CD14-positive monocyte (primary cell): ENCODE data around the gene DPH7. TPM values are rescaled to one million over a fixed set of nuclear protein-coding genes. Genes with fewer than 3 reads are reported as not detected.
A peak's percentile ranks its signal among the peaks of the same experiment; 100 is the strongest.

Source experiments
- DNase-seq, 3 donors: peaks; one replicate each; pipeline ENCODE4 v3.0.0-alpha.2; 2011 to 2022
- H2AFZ ChIP-seq: 2 replicates; pipeline ENCODE4 v1.6.0; 2012; ENCODE audit warnings: mild to moderate bottlenecking, low read depth, low read length, inconsistent platforms; ENCODE audit not compliant: insufficient read depth, poor library complexity, severe bottlenecking
- H3K27ac ChIP-seq, 2 donors: 1 replicate in 1 of 2; 2 replicates in 1 of 2; pipeline ENCODE4 v1.5.1; 2012 to 2013; ENCODE audit warnings: low read length in 2 of 2, control low read depth in 1 of 2, inconsistent platforms in 1 of 2, low read depth in 1 of 2, mild to moderate bottlenecking in 1 of 2
- H3K27me3 ChIP-seq, 2 donors: one replicate each; pipeline versions ENCODE4 v1.6.0 to v1.6.1; 2011 to 2013; ENCODE audit warnings: low read length in 2 of 2; ENCODE audit not compliant: control insufficient read depth in 2 of 2, insufficient read depth in 2 of 2
- H3K36me3 ChIP-seq, 2 donors: replicated peaks in 1 of 2; 1 replicate in 1 of 2; 2 replicates in 1 of 2; pipeline versions ENCODE4 v1.5.1 to v1.6.1; 2012 to 2013; ENCODE audit warnings: low read length in 2 of 2, control low read depth in 1 of 2, inconsistent platforms in 1 of 2, mild to moderate bottlenecking in 1 of 2; ENCODE audit not compliant: insufficient read depth in 2 of 2, control insufficient read depth in 1 of 2
- H3K4me1 ChIP-seq, 2 donors: 1 replicate in 1 of 2; 2 replicates in 1 of 2; pipeline versions ENCODE4 v1.5.1 to v1.6.1; 2012 to 2013; ENCODE audit warnings: low read length in 2 of 2, control low read depth in 1 of 2, inconsistent platforms in 1 of 2, mild to moderate bottlenecking in 1 of 2, moderate library complexity in 1 of 2; ENCODE audit not compliant: insufficient read depth in 2 of 2, control insufficient read depth in 1 of 2
- H3K4me2 ChIP-seq: replicated peaks from 2 replicates; pipeline ENCODE3; 2012; ENCODE audit warnings: low read length, moderate library complexity, mild to moderate bottlenecking; ENCODE audit not compliant: poor library complexity, severe bottlenecking; ENCODE audit errors: extremely low read depth
- H3K4me3 ChIP-seq, 3 experiments: fragments of 200-600 bp in 1 of 3; sonication (generic) in 1 of 3; replicated peaks in 1 of 3; 1 replicate in 2 of 3; 2 replicates in 1 of 3; pipeline ENCODE4 v1.5.1; 2011 to 2013; ENCODE audit warnings: low read length in 3 of 3, mild to moderate bottlenecking in 3 of 3, control low read depth in 2 of 3, low read depth in 2 of 3, inconsistent platforms in 1 of 3, moderate library complexity in 1 of 3
- H3K79me2 ChIP-seq: 2 replicates; pipeline ENCODE4 v1.6.0; 2012; ENCODE audit warnings: mild to moderate bottlenecking, control low read depth, inconsistent platforms, low read length, moderate library complexity; ENCODE audit not compliant: insufficient read depth
- H3K9ac ChIP-seq: 2 replicates; pipeline ENCODE4 v1.6.0; 2017; ENCODE audit warnings: low read length, mild to moderate bottlenecking; ENCODE audit not compliant: insufficient read depth, poor library complexity, severe bottlenecking
- H3K9me3 ChIP-seq, 2 donors: replicated peaks in 1 of 2; 1 replicate in 1 of 2; 2 replicates in 1 of 2; pipeline versions ENCODE4 v1.5.1 to v1.6.1; 2012 to 2013; ENCODE audit warnings: low read length in 2 of 2, control low read depth in 1 of 2; ENCODE audit not compliant: control insufficient read depth in 1 of 2, insufficient read depth in 1 of 2
- H4K20me1 ChIP-seq: 2 replicates; pipeline ENCODE4 v1.6.0; 2012; ENCODE audit warnings: mild to moderate bottlenecking, low read length, control low read depth, moderate library complexity; ENCODE audit not compliant: insufficient read depth
- H3K27ac Mint-ChIP-seq, 7 donors: one replicate each; pipeline ENCODE4 v1.8.0; 2020; ENCODE audit warnings: mild to moderate bottlenecking in 7 of 7, mixed read lengths in 7 of 7, moderate library complexity in 6 of 7, inconsistent platforms in 2 of 7
- H3K27me3 Mint-ChIP-seq, 3 donors: one replicate each; pipeline ENCODE4 v1.8.0; 2021 to 2022; ENCODE audit warnings: low read depth in 3 of 3, mild to moderate bottlenecking in 3 of 3, mixed read lengths in 3 of 3, moderate library complexity in 3 of 3, inconsistent platforms in 1 of 3
- H3K36me3 Mint-ChIP-seq, 2 donors: one replicate each; pipeline ENCODE4 v1.8.0; 2020; ENCODE audit warnings: mixed read lengths in 2 of 2, inconsistent platforms in 1 of 2, mild to moderate bottlenecking in 1 of 2
- H3K4me1 Mint-ChIP-seq: one replicate; pipeline ENCODE4 v1.8.0; 2020; ENCODE audit warnings: mild to moderate bottlenecking, mixed read lengths
- H3K4me3 Mint-ChIP-seq, 2 donors: one replicate each; pipeline ENCODE4 v1.8.0; 2020; ENCODE audit warnings: mild to moderate bottlenecking in 2 of 2, mixed read lengths in 2 of 2, moderate library complexity in 1 of 2
- H3K9me3 Mint-ChIP-seq, 7 donors: one replicate each; pipeline ENCODE4 v1.8.0; 2020 to 2022; ENCODE audit warnings: mixed read lengths in 7 of 7, mild to moderate bottlenecking in 6 of 7, moderate library complexity in 6 of 7, inconsistent platforms in 2 of 7
- CTCF ChIP-seq: fragments of 200-600 bp; IDR thresholded peaks from one replicate; pipeline ENCODE4 v1.8.0; 2022; ENCODE audit warnings: antibody characterized with exemption, mild to moderate bottlenecking
- WGBS: methylation state at CpG from one replicate; pipeline ENCODE4 v1.1.5; 2013; ENCODE audit warnings: missing lambda C conversion rate; ENCODE audit not compliant: insufficient coverage; 5-methylcytosine and 5-hydroxymethylcytosine counted together
- intact Hi-C, 2 donors: fragments of 100-400 bp; cut with micrococcal nuclease; formaldehyde crosslinking; loops; one replicate each; pipeline versions ENCODE4 v1.15.0 to v1.15.1; 2023
- polyA plus RNA-seq, 3 donors: library from polyadenylated mRNA; depleted of rRNA in 1 of 3; unstranded in 2 of 3; stranded (reverse) in 1 of 3; fragments of 300-500 nt in 2 of 3; fragments of >200 nt in 1 of 3; fragmentation: Illumina TruSeq in 2 of 3; gene quantifications; 1 replicate in 2 of 3; 2 replicates in 1 of 3; pipeline ENCODE4 v1.2.3, GENCODE V29; 2012 to 2021

DPH7 gene
- polyA plus RNA-seq, 3 donors = 13.1 to 45.6 (median 14.2) TPM

- H4K20me1 ChIP-seq = peaks cover 8% of the 10 kb centered on the region
- no peak for TF ChIP-seq CTCF
- no peak overlapping the region for H3K9ac ChIP-seq
- H3K79me2 ChIP-seq = peaks cover 16% of the 10 kb centered on the region
- no peak overlapping the region for H3K4me3 ChIP-seq
- no peaks in the 10 kb centered on the region for H3K9me3 ChIP-seq
- peaks cover 28 to 37% of the 10 kb centered on the region in 2 donors for H3K4me1 ChIP-seq
- intact Hi-C loops = no loop called here
- H3K27me3 ChIP-seq = no peaks in the 10 kb centered on the region
- Mint-ChIP-seq H3K4me3 (no peak overlapping the region), H3K36me3 (peaks cover 3 to 9% of the 10 kb centered on the region in 2 donors), H3K9me3 (peaks cover 0 to 2% (median 0%) of the 10 kb centered on the region in 7 donors), H3K4me1 (peaks cover 28% of the 10 kb centered on the region), H3K27me3 (peaks cover 2 to 4% (median 3%) of the 10 kb centered on the region in 3 donors), H3K27ac (peak overlapping the region in 4 of 7 donors; percentile 10 to 57 (median 42))
- no peak overlapping the region for H2AFZ ChIP-seq
- H3K27ac ChIP-seq = no peak overlapping the region
- H3K4me2 ChIP-seq = no peak overlapping the region
- DNase-seq = no peak
- H3K36me3 ChIP-seq = peaks cover 0 to under 1% of the 10 kb centered on the region in 2 donors
- WGBS = 88% methylated on average over 5 of the region's 12 CpGs
These were observed 14.5 kb upstream of the DPH7 start for GRCh38 chr9:137593176-137593575.

- H3K27ac Mint-ChIP-seq = peak overlapping the region in 3 of 7 donors; percentile 10 to 57 (median 33)
- H3K9me3 Mint-ChIP-seq = peaks cover 0 to 2% (median 0%) of the 10 kb centered on the region in 7 donors
- Histone ChIP-seq H4K20me1 (peaks cover 8% of the 10 kb centered on the region), H3K9ac (no peak overlapping the region), H3K4me2 (peak overlapping the region; percentile 39), H3K36me3 (peaks cover 3 to 5% of the 10 kb centered on the region in 2 donors), H2AFZ (no peak overlapping the region), H3K4me3 (no peak overlapping the region), H3K27me3 (no peaks in the 10 kb centered on the region), H3K27ac (no peak overlapping the region), H3K79me2 (peaks cover 16% of the 10 kb centered on the region), H3K9me3 (no peaks in the 10 kb centered on the region), H3K4me1 (peaks cover 28 to 37% of the 10 kb centered on the region in 2 donors)
- H3K27me3 Mint-ChIP-seq = peaks cover 2 to 4% (median 3%) of the 10 kb centered on the region in 3 donors
- peaks cover 7 to 13% of the 10 kb centered on the region in 2 donors for H3K36me3 Mint-ChIP-seq
- peak in 1 of 3 donors; percentile 30 for DNase-seq
- H3K4me1 Mint-ChIP-seq = peaks cover 28% of the 10 kb centered on the region
- intact Hi-C loops = no loop called here
- TF ChIP-seq CTCF = no peak
- 70% methylated on average over 3 of the region's 7 CpGs for WGBS
- H3K4me3 Mint-ChIP-seq = no peak overlapping the region
These were observed 14.0 kb upstream of the DPH7 start for GRCh38 chr9:137592767-137593166.
